GM23338 (cell line): ENCODE data around the gene RGS7.

Source experiments
- CREB1 ChIP-seq: fragments of 250-450 bp; sonication (Bioruptor Pico); IDR thresholded peaks from 2 replicates; pipeline ENCODE4 v1.5.0; 2020; ENCODE audit warnings: low read depth, mild to moderate bottlenecking, moderate library complexity
- CTCF ChIP-seq, 2 experiments: fragments of 200-600 bp in 1 of 2; sonication (generic) in 1 of 2; conservative IDR thresholded peaks; 2 replicates each; pipeline versions ENCODE4 v1.5.1 to v1.6.1; 2016 to 2017; ENCODE audit warnings: antibody characterized with exemption in 2 of 2, low read depth in 2 of 2, mild to moderate bottlenecking in 2 of 2, moderate library complexity in 1 of 2
- ETS1 ChIP-seq: IDR thresholded peaks from 2 replicates; pipeline ENCODE4 v1.6.1; 2016; ENCODE audit warnings: antibody characterized with exemption
- EZH2 ChIP-seq: fragments of 200-600 bp; sonication (generic); IDR thresholded peaks from one replicate; pipeline ENCODE4 v1.8.0; 2017; ENCODE audit warnings: antibody characterized with exemption, mild to moderate bottlenecking, low read depth; ENCODE audit not compliant: unreplicated experiment
- EZH2phosphoT487 ChIP-seq: fragments of 200-600 bp; sonication (generic); IDR thresholded peaks from one replicate; pipeline ENCODE4 v1.8.1; 2018; ENCODE audit warnings: antibody characterized with exemption; ENCODE audit not compliant: unreplicated experiment
- JUNB ChIP-seq: IDR thresholded peaks from one replicate; pipeline ENCODE4 v1.6.1; 2016; ENCODE audit warnings: antibody characterized with exemption; ENCODE audit not compliant: unreplicated experiment
- NANOG ChIP-seq: IDR thresholded peaks from 2 replicates; pipeline ENCODE4 v1.6.1; 2016; ENCODE audit warnings: antibody characterized with exemption, borderline replicate concordance
- POLR2AphosphoS5 ChIP-seq: IDR thresholded peaks from 2 replicates; pipeline ENCODE4 v1.6.1; 2016; ENCODE audit warnings: antibody characterized with exemption, low read depth
- REST ChIP-seq: IDR thresholded peaks from one replicate; pipeline ENCODE4 v1.6.1; 2018; ENCODE audit warnings: antibody characterized with exemption; ENCODE audit not compliant: unreplicated experiment
- STAT1 ChIP-seq: IDR thresholded peaks from one replicate; pipeline ENCODE4 v1.6.1; 2016; ENCODE audit warnings: antibody characterized with exemption; ENCODE audit not compliant: unreplicated experiment
- ZNF114 ChIP-seq: fragments of 250-450 bp; sonication (Bioruptor Pico); IDR thresholded peaks from 2 replicates; pipeline ENCODE4 v1.5.0; 2020; ENCODE audit warnings: mild to moderate bottlenecking, moderate library complexity
- ZNF331 ChIP-seq: fragments of 250-450 bp; sonication (Bioruptor Pico); IDR thresholded peaks from 2 replicates; pipeline ENCODE4 v1.5.0; 2020; ENCODE audit warnings: low read depth, mild to moderate bottlenecking, moderate library complexity

- TF ChIP-seq CTCF (conservative IDR thresholded peaks at IDR 0.05; ENCODE audit: low read depth in 2 of 2) (no peak), CREB1 (CRISPR knock-in tag) (no peak), EZH2 (no peak), ETS1 (no peak), POLR2AphosphoS5 (no peak), STAT1 (no peak), EZH2phosphoT487 (no peak), ZNF331 (no peak), REST (no peak), ZNF114 (CRISPR knock-in tag) (no peak), JUNB (no peak), NANOG (no peak)
These were observed 570.1 kb downstream of the RGS7 start for GRCh38 chr1:240786880-240787279.
